ENCODE results near the gene GRIN2C.
A peak's percentile ranks its signal among the peaks of the same experiment; 100 is the strongest.

GRCh38 chr17:74855323-74855722 lies 4.4 kb downstream of the GRIN2C start:
- TF ChIP-seq SP2 (IDR thresholded peaks at IDR 0.05; ENCODE audit: extremely low read depth, low read depth, low read length, poor library complexity, severe bottlenecking) (no peak), RNF2 (IDR thresholded peaks at IDR 0.05) (no peak), CHCHD3 (CRISPR knock-in tag; IDR thresholded peaks at IDR 0.05) (no peak), YY1 (IDR thresholded peaks at IDR 0.05; ENCODE audit: borderline replicate concordance in 1 of 3, control insufficient read depth in 1 of 3, extremely low read depth in 1 of 3, insufficient read depth in 3 of 3, insufficient read length in 1 of 3, insufficient replicate concordance in 2 of 3, low read depth in 1 of 3, low read length in 2 of 3) (no peak), GABPB1 (CRISPR knock-in tag; IDR thresholded peaks at IDR 0.05) (no peak), KDM1A (IDR thresholded peaks at IDR 0.05) (peak; percentile 39 to 71; a peak in 3 of 4 replicates), BRCA1 (IDR thresholded peaks at IDR 0.05) (no peak), BRCA1 (CRISPR knock-in tag; IDR thresholded peaks at IDR 0.05) (no peak), NONO (IDR thresholded peaks at IDR 0.05; ENCODE audit: low read depth in 2 of 2, low read length in 1 of 2) (no peak), NR1H2 (CRISPR knock-in tag; IDR thresholded peaks at IDR 0.05) (no peak), ARID3A (IDR thresholded peaks at IDR 0.05; ENCODE audit: borderline replicate concordance, low read depth, low read length) (no peak), TAF9B (IDR thresholded peaks at IDR 0.05; ENCODE audit: partially characterized antibody) (no peak), POLR2A (conservative IDR thresholded peaks at IDR 0.05) (no peak)

Data from K562 (cell line).